GM23338 (cell line): ENCODE results near the gene BMPR1B.

Experiments used
- CTCF ChIP-seq, 2 experiments: fragments of 200-600 bp in 1 of 2; sonication (generic) in 1 of 2; conservative IDR thresholded peaks; 2 replicates each; pipeline versions ENCODE4 v1.5.1 to v1.6.1; 2016 to 2017; ENCODE audit warnings: antibody characterized with exemption in 2 of 2, low read depth in 2 of 2, mild to moderate bottlenecking in 2 of 2, moderate library complexity in 1 of 2
- ETS1 ChIP-seq: IDR thresholded peaks from 2 replicates; pipeline ENCODE4 v1.6.1; 2016; ENCODE audit warnings: antibody characterized with exemption
- EZH2 ChIP-seq: fragments of 200-600 bp; sonication (generic); IDR thresholded peaks from one replicate; pipeline ENCODE4 v1.8.0; 2017; ENCODE audit warnings: antibody characterized with exemption, mild to moderate bottlenecking, low read depth; ENCODE audit not compliant: unreplicated experiment
- POLR2AphosphoS5 ChIP-seq: IDR thresholded peaks from 2 replicates; pipeline ENCODE4 v1.6.1; 2016; ENCODE audit warnings: antibody characterized with exemption, low read depth
- REST ChIP-seq: IDR thresholded peaks from one replicate; pipeline ENCODE4 v1.6.1; 2018; ENCODE audit warnings: antibody characterized with exemption; ENCODE audit not compliant: unreplicated experiment
- ZNF114 ChIP-seq: fragments of 250-450 bp; sonication (Bioruptor Pico); IDR thresholded peaks from 2 replicates; pipeline ENCODE4 v1.5.0; 2020; ENCODE audit warnings: mild to moderate bottlenecking, moderate library complexity

- TF ChIP-seq ETS1: no peak
- TF ChIP-seq EZH2: no peak
- no peak for TF ChIP-seq CTCF (conservative IDR thresholded peaks at IDR 0.05; ENCODE audit: low read depth in 2 of 2)
- no peak for TF ChIP-seq REST
- TF ChIP-seq ZNF114 (CRISPR knock-in tag): no peak
- no peak for TF ChIP-seq POLR2AphosphoS5
Observed at GRCh38 chr4:94978904-94979303, 221.1 kb downstream of the BMPR1B start.
